Stimulated activated CD8-positive, alpha-beta memory T cell treated with anti-CD3 and anti-CD28 coated beads, Interleukin-4, amount 100 ng/mL, for 24 hours (primary cell): ENCODE results near the gene CAPN11.
A peak's percentile ranks its signal among the peaks of the same experiment; 100 is the strongest.

ENCODE experiments used
- DNase-seq: peaks from one replicate; pipeline ENCODE4 v3.0.0-alpha.2; 2020; ENCODE audit warnings: low read depth

CAPN11 gene

GRCh38 chr6:44214307-44214706, 55.7 kb downstream of the CAPN11 start:
- no peak for DNase-seq

GRCh38 chr6:44216677-44217331, 58.2 kb downstream of the CAPN11 start, which contains the start of gene MYMX:
Gene MYMX, plus strand, starts transcription at chr6:44216926. Its CDS starts 546 bp downstream, at chr6:44217472.
- no peak for DNase-seq

GRCh38 chr6:44217332-44218143, 58.9 kb downstream of the CAPN11 start:
- no peak for DNase-seq

DNA sequence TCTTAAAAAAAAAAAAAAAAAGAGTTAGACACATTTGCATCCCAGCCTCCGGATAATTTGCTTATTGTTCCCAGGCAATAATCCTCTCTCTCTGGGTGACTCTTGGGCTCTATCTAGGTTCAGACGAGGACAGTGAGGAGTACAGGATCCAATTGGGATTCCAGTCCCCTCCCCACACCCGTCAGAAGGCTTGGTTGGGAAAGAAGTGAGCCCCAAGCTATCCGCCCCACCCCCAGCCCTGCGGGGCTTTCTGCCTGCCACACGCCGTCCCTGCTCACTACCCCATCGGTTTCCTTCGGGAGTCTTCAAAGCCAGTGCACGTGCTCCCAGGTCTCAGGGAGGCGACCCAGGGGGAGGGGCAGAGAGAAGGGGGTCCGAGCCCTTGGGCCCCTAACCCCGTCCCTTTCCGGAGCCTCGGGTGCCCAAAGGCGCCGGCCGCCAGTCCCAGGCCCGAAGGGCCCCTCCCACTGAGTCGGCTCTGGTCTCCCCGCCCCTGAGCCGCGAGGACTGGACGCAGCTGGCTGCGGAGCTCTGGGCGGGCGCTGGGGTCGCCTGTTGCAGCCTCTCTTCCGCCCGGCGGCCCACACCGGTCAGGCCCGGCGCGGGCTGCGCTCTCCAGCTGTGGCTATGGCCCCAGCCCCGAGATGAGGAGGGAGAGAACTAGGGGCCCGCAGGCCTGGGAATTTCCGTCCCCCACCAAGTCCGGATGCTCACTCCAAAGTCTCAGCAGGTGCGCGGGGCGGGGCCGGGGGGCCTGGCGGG, 60.6 kb downstream of the CAPN11 start:
- DNase-seq, result no peak

GRCh38 chr6:44219815-44220784, 61.5 kb downstream of the CAPN11 start:
- no peak for DNase-seq

DNA sequence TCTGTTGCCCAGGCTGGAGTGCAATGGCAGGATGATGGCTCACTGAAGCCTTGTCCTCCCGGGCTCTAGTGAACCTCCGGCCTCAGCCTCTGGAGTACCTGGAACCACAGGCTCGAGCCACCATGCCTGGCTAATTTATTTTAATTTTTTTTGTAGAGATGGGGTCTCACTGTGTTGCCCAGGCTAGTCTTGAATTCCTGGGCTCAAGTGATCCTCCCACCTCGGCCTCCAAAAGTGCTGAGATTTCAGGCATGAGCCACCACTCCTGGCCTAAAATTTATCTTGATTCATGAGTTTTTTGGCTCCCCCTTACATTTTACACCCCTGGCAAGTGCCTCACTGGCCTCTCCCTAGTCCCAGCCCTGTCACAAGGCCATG, 62.3 kb downstream of the CAPN11 start:
- no peak for DNase-seq

- peak; percentile 52 for DNase-seq
Observed at GRCh38 chr6:44221291-44221960, 62.8 kb downstream of the CAPN11 start.

GRCh38 chr6:44221961-44222335, 63.3 kb downstream of the CAPN11 start:
- no peak for DNase-seq

DNA sequence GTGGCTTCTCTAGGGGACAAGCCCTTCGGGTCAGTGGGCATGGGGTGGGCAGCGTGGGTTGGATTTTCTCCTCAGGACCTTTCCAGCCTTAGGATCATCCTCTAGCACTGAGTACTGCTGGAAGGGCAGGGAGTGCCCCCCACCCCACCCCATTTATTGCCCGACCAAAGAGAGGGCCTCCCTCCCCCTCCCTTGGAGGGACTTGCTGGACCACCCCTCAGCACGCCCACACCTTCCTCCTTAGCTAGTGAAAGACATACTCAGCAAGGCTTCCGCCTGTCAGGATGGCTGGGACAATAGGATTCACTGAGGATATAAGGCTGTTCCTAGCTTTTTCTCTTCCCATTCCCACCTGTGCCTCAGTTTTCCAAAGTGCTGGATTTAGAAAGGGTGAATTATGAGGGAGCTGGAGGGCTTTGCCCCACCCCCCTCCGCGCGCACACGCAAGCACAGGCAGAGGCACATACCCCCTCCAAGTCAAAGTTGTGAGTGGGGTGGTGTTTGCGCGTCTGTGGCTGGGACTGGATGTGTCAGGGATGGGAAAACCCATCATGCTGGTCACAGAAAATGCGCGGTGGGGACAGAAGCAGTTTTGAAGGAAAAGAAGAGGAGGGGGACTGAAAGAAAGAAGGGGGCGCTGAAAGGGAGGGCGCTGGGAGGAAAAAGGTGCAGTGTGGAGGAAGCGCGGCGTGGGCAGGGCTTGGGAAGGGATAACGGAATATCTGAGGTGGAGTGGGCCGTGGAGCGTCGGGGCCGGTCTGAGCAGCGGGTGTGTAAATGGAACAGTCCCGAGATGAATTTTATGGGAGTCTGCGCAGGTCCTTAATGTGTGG, 64.1 kb downstream of the CAPN11 start:
- no peak for DNase-seq

DNA sequence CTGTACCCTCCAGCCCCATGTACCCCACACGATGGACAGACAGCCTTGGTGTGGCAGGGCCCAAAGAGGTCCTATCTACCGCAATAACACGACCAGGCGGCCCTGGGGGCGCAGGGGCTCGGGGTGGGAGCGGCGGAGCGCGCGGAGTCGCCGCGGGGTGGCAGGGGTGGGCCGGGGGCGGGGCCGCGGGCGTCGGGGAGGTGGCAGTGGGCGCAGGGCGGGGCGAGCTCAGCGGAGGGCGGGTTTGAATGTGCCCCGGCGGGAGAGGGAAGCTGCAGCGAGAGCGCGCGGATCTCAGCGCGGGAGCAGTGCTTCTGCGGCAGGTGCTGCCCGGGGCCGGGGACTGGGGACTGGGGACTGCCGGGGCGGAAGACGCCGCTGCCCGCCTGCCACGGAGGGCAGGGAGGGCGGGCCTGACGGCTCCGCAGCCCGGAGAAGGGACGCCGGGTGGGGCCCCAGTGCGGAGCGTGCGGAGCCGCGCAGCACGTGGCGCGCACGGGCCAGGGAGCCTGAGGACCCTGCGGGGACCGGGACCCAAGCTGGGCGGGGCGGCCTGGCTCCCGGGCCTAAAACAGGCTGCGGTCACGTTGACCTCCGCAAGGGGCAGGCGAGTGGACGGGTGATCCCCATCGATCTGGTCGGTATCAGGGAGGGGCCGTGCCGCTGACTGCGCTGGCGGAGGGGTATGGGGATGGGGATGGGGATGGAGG, 64.9 kb downstream of the CAPN11 start, which contains the start of gene SLC29A1:
SLC29A1 (plus strand) TSS at position 277 of the 710 bp plus-strand sequence. CDS start 3,719 bp downstream, outside the sequence.
- peak; percentile 82 for DNase-seq

DNA sequence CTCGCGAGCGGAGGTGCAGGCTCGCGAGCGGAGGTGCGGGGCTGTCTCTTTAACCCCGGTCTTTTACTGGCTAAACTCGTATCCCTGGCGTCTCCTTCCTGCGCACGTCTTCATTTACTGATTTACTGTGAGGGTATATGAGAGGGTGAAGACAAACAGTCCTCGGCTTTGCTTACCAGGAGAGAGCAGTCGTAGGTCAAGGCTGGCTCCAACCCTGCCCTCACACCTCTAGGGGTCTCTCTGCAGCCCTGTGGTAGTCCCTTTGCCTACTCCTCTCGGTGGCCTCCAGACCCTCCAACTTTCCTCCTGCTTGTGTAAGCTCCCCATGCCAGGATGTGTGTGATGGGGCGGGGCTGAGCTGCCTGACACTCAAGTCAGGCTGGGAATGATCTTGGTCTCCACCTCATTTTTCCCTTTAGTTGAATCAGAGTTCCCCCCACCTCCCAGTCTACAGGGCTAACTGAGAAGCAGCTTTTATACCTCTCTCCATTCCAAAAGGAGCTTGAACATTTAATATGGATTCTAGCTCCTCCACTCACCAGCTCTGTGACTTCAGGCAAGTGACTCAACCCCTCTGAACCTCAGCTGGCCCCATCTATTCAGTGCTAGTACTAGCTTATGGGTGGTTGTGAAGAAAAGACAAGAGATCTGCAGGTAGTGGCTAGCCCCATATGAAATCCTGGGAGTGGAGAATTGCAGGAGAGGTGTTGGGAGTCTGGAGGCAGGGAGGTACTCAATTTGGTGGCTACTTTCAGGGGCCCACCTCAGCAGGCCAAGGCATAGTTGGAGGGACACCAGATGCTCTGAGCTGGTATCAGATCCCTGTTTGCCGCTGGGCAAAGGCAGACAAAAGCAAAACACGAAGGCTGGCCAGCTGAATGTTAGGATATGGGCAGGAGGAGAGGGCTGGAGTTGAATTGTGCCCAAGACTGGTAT, 65.7 kb downstream of the CAPN11 start:
- DNase-seq, result no peak

- no peak for DNase-seq
Observed at GRCh38 chr6:44224965-44225305, 66.3 kb downstream of the CAPN11 start.

- no peak for DNase-seq
Observed at GRCh38 chr6:44225579-44226325, 67.1 kb downstream of the CAPN11 start.

- no peak for DNase-seq
Observed at GRCh38 chr6:44226368-44227147, 67.9 kb downstream of the CAPN11 start.

DNA sequence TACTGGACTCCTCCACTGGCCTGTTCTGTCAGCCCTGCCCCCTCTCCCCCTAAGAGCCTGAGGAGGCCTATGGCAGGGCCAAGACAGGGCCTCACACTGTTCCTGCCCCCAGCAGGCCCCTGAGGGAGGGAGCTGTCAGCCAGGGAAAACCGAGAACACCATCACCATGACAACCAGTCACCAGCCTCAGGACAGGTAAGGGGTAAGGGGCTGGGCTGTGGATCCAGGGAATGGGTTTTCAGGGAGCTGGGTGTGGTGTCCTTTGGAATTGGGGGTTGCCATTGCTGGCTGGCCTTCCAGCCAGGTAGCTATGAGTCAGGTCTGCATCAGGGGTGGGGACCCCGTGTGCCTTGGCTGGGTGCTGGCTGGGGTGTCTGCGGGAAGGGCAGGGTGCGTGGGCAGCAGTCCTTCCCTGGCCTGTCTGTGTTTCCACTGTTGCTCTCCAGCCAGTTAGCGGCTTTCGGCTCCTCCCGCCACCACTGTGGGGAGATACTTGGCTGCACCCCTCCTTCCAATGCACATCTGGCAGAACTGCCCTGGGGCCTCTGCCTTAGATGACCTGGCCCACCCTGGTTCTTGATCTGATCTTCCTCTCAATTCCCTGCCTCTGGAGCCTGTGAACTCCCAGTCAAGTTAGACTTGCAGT, 68.7 kb downstream of the CAPN11 start:
- DNase-seq, result no peak

- no peak for DNase-seq
Observed at GRCh38 chr6:44228031-44228430, 69.4 kb downstream of the CAPN11 start.
